ENCODE results near the gene TOP2B.

DNA sequence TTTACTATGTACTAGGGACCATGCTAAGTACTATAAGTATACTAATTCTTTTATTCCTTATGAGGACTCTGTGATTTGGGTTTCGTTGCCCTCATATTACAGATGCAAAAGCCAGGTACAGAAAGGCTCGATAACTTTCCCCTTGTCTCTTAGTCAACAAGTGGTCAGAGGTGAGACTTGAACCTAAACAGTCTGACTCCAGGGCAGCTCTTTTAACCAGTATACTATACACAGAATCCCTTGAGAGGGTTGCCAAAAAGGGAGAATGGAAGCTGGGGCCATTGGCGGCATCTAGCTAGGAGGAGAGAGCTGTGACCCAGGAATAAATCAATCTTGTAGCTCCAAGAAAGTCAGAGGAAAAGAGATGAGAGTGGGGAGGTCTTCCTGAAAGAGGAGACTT lies 92.4 kb downstream of the TOP2B start:
- TF ChIP-seq, protein P1, sequence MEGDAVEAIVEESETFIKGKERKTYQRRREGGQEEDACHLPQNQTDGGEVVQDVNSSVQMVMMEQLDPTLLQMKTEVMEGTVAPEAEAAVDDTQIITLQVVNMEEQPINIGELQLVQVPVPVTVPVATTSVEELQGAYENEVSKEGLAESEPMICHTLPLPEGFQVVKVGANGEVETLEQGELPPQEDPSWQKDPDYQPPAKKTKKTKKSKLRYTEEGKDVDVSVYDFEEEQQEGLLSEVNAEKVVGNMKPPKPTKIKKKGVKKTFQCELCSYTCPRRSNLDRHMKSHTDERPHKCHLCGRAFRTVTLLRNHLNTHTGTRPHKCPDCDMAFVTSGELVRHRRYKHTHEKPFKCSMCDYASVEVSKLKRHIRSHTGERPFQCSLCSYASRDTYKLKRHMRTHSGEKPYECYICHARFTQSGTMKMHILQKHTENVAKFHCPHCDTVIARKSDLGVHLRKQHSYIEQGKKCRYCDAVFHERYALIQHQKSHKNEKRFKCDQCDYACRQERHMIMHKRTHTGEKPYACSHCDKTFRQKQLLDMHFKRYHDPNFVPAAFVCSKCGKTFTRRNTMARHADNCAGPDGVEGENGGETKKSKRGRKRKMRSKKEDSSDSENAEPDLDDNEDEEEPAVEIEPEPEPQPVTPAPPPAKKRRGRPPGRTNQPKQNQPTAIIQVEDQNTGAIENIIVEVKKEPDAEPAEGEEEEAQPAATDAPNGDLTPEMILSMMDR (IDR thresholded peaks at IDR 0.05): no peak
- TF ChIP-seq, protein P2, sequence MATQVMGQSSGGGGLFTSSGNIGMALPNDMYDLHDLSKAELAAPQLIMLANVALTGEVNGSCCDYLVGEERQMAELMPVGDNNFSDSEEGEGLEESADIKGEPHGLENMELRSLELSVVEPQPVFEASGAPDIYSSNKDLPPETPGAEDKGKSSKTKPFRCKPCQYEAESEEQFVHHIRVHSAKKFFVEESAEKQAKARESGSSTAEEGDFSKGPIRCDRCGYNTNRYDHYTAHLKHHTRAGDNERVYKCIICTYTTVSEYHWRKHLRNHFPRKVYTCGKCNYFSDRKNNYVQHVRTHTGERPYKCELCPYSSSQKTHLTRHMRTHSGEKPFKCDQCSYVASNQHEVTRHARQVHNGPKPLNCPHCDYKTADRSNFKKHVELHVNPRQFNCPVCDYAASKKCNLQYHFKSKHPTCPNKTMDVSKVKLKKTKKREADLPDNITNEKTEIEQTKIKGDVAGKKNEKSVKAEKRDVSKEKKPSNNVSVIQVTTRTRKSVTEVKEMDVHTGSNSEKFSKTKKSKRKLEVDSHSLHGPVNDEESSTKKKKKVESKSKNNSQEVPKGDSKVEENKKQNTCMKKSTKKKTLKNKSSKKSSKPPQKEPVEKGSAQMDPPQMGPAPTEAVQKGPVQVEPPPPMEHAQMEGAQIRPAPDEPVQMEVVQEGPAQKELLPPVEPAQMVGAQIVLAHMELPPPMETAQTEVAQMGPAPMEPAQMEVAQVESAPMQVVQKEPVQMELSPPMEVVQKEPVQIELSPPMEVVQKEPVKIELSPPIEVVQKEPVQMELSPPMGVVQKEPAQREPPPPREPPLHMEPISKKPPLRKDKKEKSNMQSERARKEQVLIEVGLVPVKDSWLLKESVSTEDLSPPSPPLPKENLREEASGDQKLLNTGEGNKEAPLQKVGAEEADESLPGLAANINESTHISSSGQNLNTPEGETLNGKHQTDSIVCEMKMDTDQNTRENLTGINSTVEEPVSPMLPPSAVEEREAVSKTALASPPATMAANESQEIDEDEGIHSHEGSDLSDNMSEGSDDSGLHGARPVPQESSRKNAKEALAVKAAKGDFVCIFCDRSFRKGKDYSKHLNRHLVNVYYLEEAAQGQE (IDR thresholded peaks at IDR 0.05; ENCODE audit: insufficient read depth in 1 of 2, low read depth in 2 of 2, low read length in 1 of 2): no peak
- TF ChIP-seq POLR2AphosphoS5 (IDR thresholded peaks at IDR 0.05; ENCODE audit: low read depth, low read length) (no peak), SIN3A (IDR thresholded peaks at IDR 0.05; ENCODE audit: borderline replicate concordance, insufficient read depth, low read depth, low read length) (no peak)

Measured in Panc1 (cell line).